ENCODE measurements around the gene C19orf38. TPM values are rescaled to one million over a fixed set of nuclear protein-coding genes. Genes with fewer than 3 reads are reported as not detected.
"Not testable (repeated sequence)": the region's sequence is repeated elsewhere in the genome, so short reads cannot be mapped to it uniquely, and the experiment has no call there.

The C19orf38 gene
- total and polyA plus RNA-seq, 3 donors from 2014 or later: 17.4 to 21.0 (median 19.3) TPM

- H3K4me3 ChIP-seq: peak overlapping the region; percentile 72 to 78
- WGBS, 2 donors: 1 to 2% methylated on average over 25 to 62 of the region's 90 CpGs
- H3K27ac ChIP-seq: peak overlapping the region; percentile 77 to 90
- peaks cover 22% of the 10 kb centered on the region for H3K4me1 ChIP-seq
- DNase-seq: peak; percentile 37
- no peaks in the 10 kb centered on the region for H3K27me3 ChIP-seq
- H3K9me3 ChIP-seq: no peaks in the 10 kb centered on the region
- TF ChIP-seq CTCF (IDR thresholded peaks at IDR 0.05) (peak in 2 of 3 experiments; percentile 41 to 51), POLR2A (IDR thresholded peaks at IDR 0.05) (no peak)
- H3K36me3 ChIP-seq (ENCODE audit: low read depth, missing control alignments): no peaks in the 10 kb centered on the region
- intact Hi-C loops (cut with DNase I; ENCODE audit: low total_unique reads): loop anchor here (10.0 kb wide), 1 partner anchor 53 kb away; the partner anchor contains the start of genes TIMM29 and YIPF2
Observed at GRCh38 chr19:10871711-10872545, 23.7 kb downstream of the C19orf38 start.

GRCh38 chr19:10872546-10873107, 24.4 kb downstream of the C19orf38 start:
- intact Hi-C loops (cut with DNase I; ENCODE audit: low total_unique reads): loop anchor here (10.0 kb wide), 1 partner anchor 52 kb away; the partner anchor contains the start of genes TIMM29 and YIPF2
- Histone ChIP-seq H3K9me3 (no peaks in the 10 kb centered on the region), H3K4me3 (peak overlapping the region; percentile 72 to 78), H3K36me3 (ENCODE audit: low read depth, missing control alignments) (no peaks in the 10 kb centered on the region), H3K27ac (peak overlapping the region; percentile 77 to 90), H3K4me1 (peaks cover 27% of the 10 kb centered on the region), H3K27me3 (no peaks in the 10 kb centered on the region)
- TF ChIP-seq CTCF (IDR thresholded peaks at IDR 0.05): no peak
- no peak for TF ChIP-seq POLR2A (IDR thresholded peaks at IDR 0.05)
- DNase-seq: peak; percentile 77
- 2 to 4% methylated on average over 16 of the region's 16 CpGs for WGBS, 2 donors

GRCh38 chr19:10874024-10874423, 25.8 kb downstream of the C19orf38 start:
- Histone ChIP-seq H3K4me3 (no peak overlapping the region), H3K36me3 (ENCODE audit: low read depth, missing control alignments) (no peaks in the 10 kb centered on the region), H3K9me3 (no peaks in the 10 kb centered on the region), H3K4me1 (peaks cover 27% of the 10 kb centered on the region), H3K27ac (no peak overlapping the region), H3K27me3 (no peaks in the 10 kb centered on the region)
- intact Hi-C loops (cut with DNase I; ENCODE audit: low total_unique reads): loop anchor here (10.0 kb wide), 1 partner anchor 51 kb away; the partner anchor contains the start of genes TIMM29 and YIPF2
- WGBS, 2 donors: 95 to 100% methylated on average over 1 of the region's 1 CpG
- TF ChIP-seq CTCF (IDR thresholded peaks at IDR 0.05) (no peak), POLR2A (IDR thresholded peaks at IDR 0.05) (no peak)
- DNase-seq: no peak

- Histone ChIP-seq H3K4me3 (no peak overlapping the region), H3K27me3 (no peaks in the 10 kb centered on the region), H3K4me1 (peaks cover 24% of the 10 kb centered on the region), H3K36me3 (ENCODE audit: low read depth, missing control alignments) (no peaks in the 10 kb centered on the region), H3K27ac (peak overlapping the region in 1 of 2 donors; percentile 4), H3K9me3 (no peaks in the 10 kb centered on the region)
- 61 to 63% methylated on average over 8 to 10 of the region's 10 CpGs for WGBS, 2 donors
- intact Hi-C loops (cut with DNase I; ENCODE audit: low total_unique reads): loop anchor here (10.0 kb wide), 1 partner anchor 48 kb away; the partner anchor contains the start of genes TIMM29 and YIPF2
- TF ChIP-seq CTCF (IDR thresholded peaks at IDR 0.05) (no peak), POLR2A (IDR thresholded peaks at IDR 0.05) (no peak)
- no peak for DNase-seq
Observed at GRCh38 chr19:10876459-10877240, 28.4 kb downstream of the C19orf38 start.

- not testable (repeated sequence) for H3K9me3 ChIP-seq; H3K4me3 ChIP-seq; H3K27me3 ChIP-seq; H3K27ac ChIP-seq; H3K36me3 ChIP-seq (ENCODE audit: low read depth, missing control alignments); DNase-seq
- 96 to 97% methylated on average over 7 to 9 of the region's 9 CpGs for WGBS, 2 donors
- intact Hi-C loops (cut with DNase I; ENCODE audit: low total_unique reads): loop anchor here (10.0 kb wide), 1 partner anchor 47 kb away; the partner anchor contains the start of genes TIMM29 and YIPF2
- peaks cover 25% of the 10 kb centered on the region for H3K4me1 ChIP-seq
Observed at GRCh38 chr19:10877608-10878007, 29.4 kb downstream of the C19orf38 start.

Data from testis (tissue), 3 donors.